KMS-11 (cell line): ENCODE data around the gene HNF1A.
A peak's percentile ranks its signal among the peaks of the same experiment; 100 is the strongest.
"Not testable (repeated sequence)": the region's sequence is repeated elsewhere in the genome, so short reads cannot be mapped to it uniquely, and the experiment has no call there.

Source experiments
- H2AFZ ChIP-seq: fragments of 200-600 bp; sonication (generic); 2 replicates; pipeline ENCODE4 v1.6.1; 2016; ENCODE audit warnings: antibody characterized with exemption, mixed run types, low read depth
- H3K27ac ChIP-seq: fragments of 200-600 bp; sonication (generic); 2 replicates; pipeline ENCODE4 v1.6.1; 2016; ENCODE audit warnings: mild to moderate bottlenecking, mixed run types
- H3K27me3 ChIP-seq: fragments of 200-600 bp; sonication (generic); 2 replicates; pipeline ENCODE4 v1.6.1; 2017; ENCODE audit warnings: mild to moderate bottlenecking, low read depth, mixed run types, moderate library complexity; ENCODE audit not compliant: insufficient read depth
- H3K36me3 ChIP-seq: fragments of 200-600 bp; sonication (generic); 2 replicates; pipeline ENCODE4 v1.6.1; 2017; ENCODE audit warnings: mild to moderate bottlenecking, mixed run types; ENCODE audit not compliant: insufficient read depth
- H3K4me1 ChIP-seq: fragments of 200-600 bp; sonication (generic); 2 replicates; pipeline ENCODE4 v1.6.1; 2016; ENCODE audit warnings: mild to moderate bottlenecking, low read depth, mixed run types; ENCODE audit not compliant: poor library complexity, severe bottlenecking
- H3K4me2 ChIP-seq: fragments of 200-600 bp; sonication (generic); 2 replicates; pipeline ENCODE4 v1.7.0; 2016; ENCODE audit warnings: mild to moderate bottlenecking, mixed run types
- H3K4me3 ChIP-seq: fragments of 200-600 bp; sonication (generic); IDR thresholded peaks from 2 replicates; pipeline ENCODE4 v1.6.1; 2017; ENCODE audit warnings: low read depth, low read length, mixed read lengths; ENCODE audit not compliant: insufficient read depth
- H3K79me2 ChIP-seq: fragments of 200-600 bp; sonication (generic); 2 replicates; pipeline ENCODE4 v1.6.1; 2016; ENCODE audit warnings: low read depth, mixed run types; ENCODE audit not compliant: insufficient read depth
- H3K9ac ChIP-seq: fragments of 200-600 bp; sonication (generic); 2 replicates; pipeline ENCODE4 v1.6.1; 2016; ENCODE audit warnings: mild to moderate bottlenecking, mixed run types
- H4K20me1 ChIP-seq: fragments of 200-600 bp; sonication (generic); 2 replicates; pipeline ENCODE4 v1.6.1; 2016; ENCODE audit warnings: mild to moderate bottlenecking, mixed run types; ENCODE audit not compliant: insufficient read depth
- TF ChIP-seq, protein P1 (sequence below): fragments of 200-600 bp; sonication (generic); conservative IDR thresholded peaks from 2 replicates; pipeline ENCODE4 v1.6.1; 2017; ENCODE audit warnings: low read depth, mild to moderate bottlenecking, antibody characterized with exemption, low read length, moderate library complexity, mixed read lengths

HNF1A gene

DNA sequence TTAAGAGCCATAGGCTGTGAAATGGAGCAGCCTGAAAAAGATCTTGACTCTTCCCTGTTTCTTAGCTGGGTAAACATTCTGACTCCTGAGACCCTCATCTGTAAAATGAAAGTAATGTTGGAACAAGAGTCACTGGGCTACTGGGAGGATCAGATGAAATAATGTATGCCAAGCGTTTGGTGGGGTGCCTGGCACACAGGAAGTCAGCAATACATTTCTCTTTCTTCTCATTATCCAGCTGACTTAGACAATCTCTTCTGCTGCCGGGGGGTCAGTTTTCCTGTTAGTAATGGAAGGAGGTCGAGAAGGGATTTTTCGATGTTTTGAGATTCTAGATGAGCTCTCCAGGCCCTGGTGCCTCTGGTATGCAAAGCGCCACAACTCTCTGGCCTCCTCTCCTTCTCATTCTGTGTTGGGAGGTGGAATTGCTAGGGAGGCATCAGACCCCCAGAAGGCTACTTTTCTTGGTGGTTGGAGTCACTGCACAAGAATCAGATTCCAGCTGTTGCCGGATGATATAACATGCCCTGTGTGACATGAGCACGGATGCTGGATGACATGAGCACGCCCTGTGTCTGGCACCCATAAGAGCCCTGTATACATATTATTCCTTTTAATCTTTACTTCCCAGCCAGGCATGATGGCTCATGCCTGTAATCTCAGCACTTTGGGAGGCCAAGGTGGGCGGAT, 56.4 kb downstream of the HNF1A start:
- Histone ChIP-seq H3K4me1 (peaks cover 7% of the 10 kb centered on the region), H3K36me3 (no peaks in the 10 kb centered on the region), H3K4me3 (no peak overlapping the region), H2AFZ (no peak overlapping the region), H3K79me2 (no peaks in the 10 kb centered on the region), H3K27ac (no peak overlapping the region), H3K27me3 (no peaks in the 10 kb centered on the region), H3K9ac (no peak overlapping the region), H3K4me2 (no peak overlapping the region), H4K20me1 (no peaks in the 10 kb centered on the region)
- TF ChIP-seq, protein P1, sequence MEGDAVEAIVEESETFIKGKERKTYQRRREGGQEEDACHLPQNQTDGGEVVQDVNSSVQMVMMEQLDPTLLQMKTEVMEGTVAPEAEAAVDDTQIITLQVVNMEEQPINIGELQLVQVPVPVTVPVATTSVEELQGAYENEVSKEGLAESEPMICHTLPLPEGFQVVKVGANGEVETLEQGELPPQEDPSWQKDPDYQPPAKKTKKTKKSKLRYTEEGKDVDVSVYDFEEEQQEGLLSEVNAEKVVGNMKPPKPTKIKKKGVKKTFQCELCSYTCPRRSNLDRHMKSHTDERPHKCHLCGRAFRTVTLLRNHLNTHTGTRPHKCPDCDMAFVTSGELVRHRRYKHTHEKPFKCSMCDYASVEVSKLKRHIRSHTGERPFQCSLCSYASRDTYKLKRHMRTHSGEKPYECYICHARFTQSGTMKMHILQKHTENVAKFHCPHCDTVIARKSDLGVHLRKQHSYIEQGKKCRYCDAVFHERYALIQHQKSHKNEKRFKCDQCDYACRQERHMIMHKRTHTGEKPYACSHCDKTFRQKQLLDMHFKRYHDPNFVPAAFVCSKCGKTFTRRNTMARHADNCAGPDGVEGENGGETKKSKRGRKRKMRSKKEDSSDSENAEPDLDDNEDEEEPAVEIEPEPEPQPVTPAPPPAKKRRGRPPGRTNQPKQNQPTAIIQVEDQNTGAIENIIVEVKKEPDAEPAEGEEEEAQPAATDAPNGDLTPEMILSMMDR, result no peak

- no peaks in the 10 kb centered on the region for H3K79me2 ChIP-seq
- TF ChIP-seq, protein P1, result no peak
- H4K20me1 ChIP-seq, result no peaks in the 10 kb centered on the region
- H3K27me3 ChIP-seq, result no peaks in the 10 kb centered on the region
- no peak overlapping the region for H3K9ac ChIP-seq
- no peak overlapping the region for H3K4me3 ChIP-seq
- H3K4me2 ChIP-seq, result no peak overlapping the region
- H3K36me3 ChIP-seq, result no peaks in the 10 kb centered on the region
- no peak overlapping the region for H2AFZ ChIP-seq
- no peak overlapping the region for H3K27ac ChIP-seq
- H3K4me1 ChIP-seq, result peaks cover 7% of the 10 kb centered on the region
These were observed 58.5 kb downstream of the HNF1A start for GRCh38 chr12:121036810-121037326.

DNA sequence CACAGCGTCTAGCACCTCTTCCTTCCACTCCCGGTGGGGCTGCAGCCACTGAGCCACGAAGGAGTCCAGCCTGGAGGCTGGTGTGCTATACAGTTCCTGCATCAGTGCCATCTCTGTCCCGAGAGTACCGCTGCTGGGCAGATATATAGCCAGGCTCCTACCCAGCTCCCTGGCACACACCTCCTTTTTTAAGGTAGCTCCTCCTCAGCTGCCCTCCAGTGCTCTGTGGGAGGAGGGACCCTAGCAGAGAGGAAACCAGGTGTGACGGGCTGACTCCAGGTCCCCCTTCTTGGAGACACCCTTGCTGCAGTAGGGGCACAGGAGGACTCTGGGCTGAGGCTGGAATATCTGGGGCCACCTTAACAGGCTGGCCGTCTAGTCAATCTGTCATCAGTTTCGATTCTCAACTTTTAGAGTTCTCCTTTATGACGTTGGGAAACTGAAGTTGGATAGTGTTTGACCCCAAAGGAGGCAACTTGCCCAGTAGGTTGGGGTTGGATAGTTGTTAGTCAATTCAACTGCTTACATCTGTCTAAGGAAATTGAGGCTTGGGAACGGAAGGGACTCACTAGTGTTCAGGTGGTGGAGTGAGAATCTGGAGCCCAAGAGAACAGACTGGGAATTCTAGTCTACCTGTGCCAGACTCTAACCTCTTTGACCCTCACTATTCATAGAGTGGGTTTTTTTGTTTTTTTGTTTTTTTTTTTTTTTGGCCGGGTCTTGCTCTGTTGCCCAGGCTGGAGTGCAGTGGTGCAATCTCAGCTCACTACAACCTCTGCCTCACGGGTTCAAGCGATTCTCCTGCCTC, 60.7 kb downstream of the HNF1A start, which contains the start of gene OASL:
OASL (minus strand) TSS at position 386 of the 808 bp plus-strand sequence; CDS start at position 111, 275 bp downstream.
- no peaks in the 10 kb centered on the region for H3K79me2 ChIP-seq
- H2AFZ ChIP-seq, result peak within 1 kb of the TSS; percentile 95
- peaks cover 7% of the 10 kb centered on the region for H3K4me1 ChIP-seq
- H3K27me3 ChIP-seq, result no peaks in the 10 kb centered on the region
- TF ChIP-seq, protein P1, result no peak
- no peaks in the 10 kb centered on the region for H4K20me1 ChIP-seq
- peak within 1 kb of the TSS; percentile 49 for H3K9ac ChIP-seq
- no peaks in the 10 kb centered on the region for H3K36me3 ChIP-seq
- peak within 1 kb of the TSS; percentile 76 for H3K4me2 ChIP-seq
- no peak within 1 kb of the TSS for H3K4me3 ChIP-seq
- no peak within 1 kb of the TSS for H3K27ac ChIP-seq

GRCh38 chr12:121043067-121043466, 64.7 kb downstream of the HNF1A start:
- TF ChIP-seq, protein P1, result no peak
- peaks cover 7% of the 10 kb centered on the region for H3K4me1 ChIP-seq

DNA sequence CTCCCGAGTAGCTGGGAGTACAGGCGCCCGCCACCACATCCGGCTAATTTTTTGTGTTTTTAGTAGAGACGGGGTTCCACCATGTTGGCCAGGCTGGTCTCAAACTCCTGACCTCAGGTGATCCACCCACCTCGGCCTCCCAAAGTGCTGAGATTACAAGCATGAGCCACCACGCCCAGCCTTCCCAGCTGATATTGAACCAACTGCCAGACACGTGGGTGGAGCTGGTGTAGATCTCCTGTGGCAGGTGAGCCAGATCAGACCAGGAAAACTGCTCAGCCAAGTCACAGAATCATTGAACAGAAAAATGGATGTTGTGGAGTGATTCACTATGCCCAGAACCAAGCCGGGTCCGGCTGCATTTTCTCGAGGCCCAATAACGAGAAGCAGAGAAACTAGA, 69.1 kb downstream of the HNF1A start:
- H4K20me1 ChIP-seq, H3K79me2 ChIP-seq, H3K4me1 ChIP-seq, H3K27ac ChIP-seq, H3K9ac ChIP-seq, H3K4me3 ChIP-seq, H2AFZ ChIP-seq, H3K36me3 ChIP-seq, H3K27me3 ChIP-seq, H3K4me2 ChIP-seq: not testable (repeated sequence)

More at GRCh38 chr12:121043067-121043466, 64.7 kb downstream of the HNF1A start:
- no peaks in the 10 kb centered on the region for H4K20me1 ChIP-seq
- no peak overlapping the region for H3K4me3 ChIP-seq
- H3K36me3 ChIP-seq, result no peaks in the 10 kb centered on the region
- H2AFZ ChIP-seq, result no peak overlapping the region
- H3K9ac ChIP-seq, result no peak overlapping the region
- H3K27ac ChIP-seq, result no peak overlapping the region
- no peaks in the 10 kb centered on the region for H3K79me2 ChIP-seq
- H3K27me3 ChIP-seq, result no peaks in the 10 kb centered on the region
- no peak overlapping the region for H3K4me2 ChIP-seq
